Erythroblast (primary cell): Measurements from ENCODE around the gene MICAL1.

Experiments used
- GATA1 ChIP-seq: IDR thresholded peaks from 2 replicates; pipeline ENCODE4 v1.6.1; 2011; ENCODE audit warnings: low read depth, mild to moderate bottlenecking, control low read depth, low read length, moderate library complexity
- POLR2A ChIP-seq: IDR thresholded peaks from 2 replicates; pipeline ENCODE4 v1.6.1; 2011; ENCODE audit warnings: mild to moderate bottlenecking, low read length

- TF ChIP-seq POLR2A (no peak), GATA1 (no peak)
These were observed 26.6 kb downstream of the MICAL1 start for GRCh38 chr6:109428889-109429477.
